DMS 273 (cell line): Measurements from ENCODE around the gene RECQL5.
"Not testable (repeated sequence)": the region's sequence is repeated elsewhere in the genome, so short reads cannot be mapped to it uniquely, and the experiment has no call there.

Source experiments
- DNase-seq: peaks from one replicate; lab custom pipeline; 2025; ENCODE audit not compliant: unreplicated experiment; lab: John Stamatoyannopoulos, UW

The RECQL5 gene

GRCh38 chr17:75595920-75596313 lies 71.0 kb downstream of the RECQL5 start:
- DNase-seq: no peak

- DNase-seq: no peak
Observed at GRCh38 chr17:75595284-75595919, 71.6 kb downstream of the RECQL5 start.

GRCh38 chr17:75594499-75595283 lies 72.3 kb downstream of the RECQL5 start:
- DNase-seq: peak; percentile 70

GRCh38 chr17:75593430-75593829 lies 73.5 kb downstream of the RECQL5 start:
- not testable (repeated sequence) for DNase-seq

GRCh38 chr17:75592348-75593020 lies 74.5 kb downstream of the RECQL5 start:
- DNase-seq: no peak

GRCh38 chr17:75591722-75592302 lies 75.1 kb downstream of the RECQL5 start:
- DNase-seq: no peak

GRCh38 chr17:75590849-75591721 lies 75.9 kb downstream of the RECQL5 start:
- DNase-seq: no peak

- DNase-seq: no peak
Observed at GRCh38 chr17:75590314-75590761, 76.6 kb downstream of the RECQL5 start.

GRCh38 chr17:75589919-75590303 lies 77.0 kb downstream of the RECQL5 start:
- DNase-seq: peak; percentile 64

- DNase-seq: peak; percentile 97
Observed at GRCh38 chr17:75589012-75589918, 77.7 kb downstream of the RECQL5 start.

- no peak for DNase-seq
Observed at GRCh38 chr17:75588596-75589011, 78.3 kb downstream of the RECQL5 start.

GRCh38 chr17:75587675-75588595 lies 79.0 kb downstream of the RECQL5 start, which contains the start of gene MYO15B:
Gene MYO15B, plus strand, starts transcription at chr17:75587800. Its CDS starts 258 bp downstream, at chr17:75588058.
- DNase-seq: peak; percentile 72

GRCh38 chr17:75584849-75585175 lies 82.1 kb downstream of the RECQL5 start:
- DNase-seq: no peak

GRCh38 chr17:75583197-75583596 lies 83.8 kb downstream of the RECQL5 start:
- DNase-seq: not testable (repeated sequence)

- not testable (repeated sequence) for DNase-seq
Observed at GRCh38 chr17:75581121-75581725, 85.7 kb downstream of the RECQL5 start.
